ENCODE measurements around the gene TUSC2.

- TF ChIP-seq ZFP3 (CRISPR knock-in tag; IDR thresholded peaks at IDR 0.05) (no peak), ARNTL (CRISPR knock-in tag; IDR thresholded peaks at IDR 0.05; ENCODE audit: borderline replicate concordance, low read depth) (no peak), PATZ1 (CRISPR knock-in tag; IDR thresholded peaks at IDR 0.05; ENCODE audit: borderline replicate concordance) (no peak), PPARA (CRISPR knock-in tag; IDR thresholded peaks at IDR 0.05; ENCODE audit: borderline replicate concordance) (no peak), RARB (CRISPR knock-in tag; IDR thresholded peaks at IDR 0.05) (no peak), TSHZ2 (CRISPR knock-in tag; IDR thresholded peaks at IDR 0.05) (no peak), POU6F1 (CRISPR knock-in tag; IDR thresholded peaks at IDR 0.05; ENCODE audit: borderline replicate concordance, low read depth) (no peak), BACH2 (CRISPR knock-in tag; IDR thresholded peaks at IDR 0.05; ENCODE audit: borderline replicate concordance) (no peak), ZNF565 (CRISPR knock-in tag; conservative IDR thresholded peaks at IDR 0.05; ENCODE audit: low read depth) (no peak), OSR1 (CRISPR knock-in tag; IDR thresholded peaks at IDR 0.05) (no peak), TCF4 (CRISPR knock-in tag; IDR thresholded peaks at IDR 0.05; ENCODE audit: borderline replicate concordance) (no peak), ZFP30 (CRISPR knock-in tag; IDR thresholded peaks at IDR 0.05) (no peak), CSDC2 (CRISPR knock-in tag; IDR thresholded peaks at IDR 0.05) (no peak), CSRNP3 (CRISPR knock-in tag; IDR thresholded peaks at IDR 0.05) (no peak)
Observed at GRCh38 chr3:50318615-50319014, 9.4 kb downstream of the TUSC2 start.

Measured in SK-N-SH treated with all-trans-retinoic acid at 6 μM for 48 hours (cell line).